Globus pallidus (tissue), 1 donor: Measurements from ENCODE around the gene DBX2.
"Not testable (repeated sequence)": the region's sequence is repeated elsewhere in the genome, so short reads cannot be mapped to it uniquely, and the experiment has no call there.

Source experiments
- DNase-seq: peaks from one replicate; pipeline ENCODE4 v3.0.0-alpha.2; 2015; ENCODE audit warnings: low spot score

Gene DBX2

GRCh38 chr12:45010059-45010458 is 40.8 kb downstream of the DBX2 start:
- no peak for DNase-seq

- DNase-seq, result no peak
Measured at GRCh38 chr12:45008211-45008610, 42.7 kb downstream of the DBX2 start.

GRCh38 chr12:44999355-44999754 is 51.5 kb downstream of the DBX2 start:
- DNase-seq, result no peak

GRCh38 chr12:44993161-44993560 is 57.7 kb downstream of the DBX2 start:
- DNase-seq, result no peak

GRCh38 chr12:44984863-44985262 is 66.0 kb downstream of the DBX2 start:
- not testable (repeated sequence) for DNase-seq

- DNase-seq, result no peak
Measured at GRCh38 chr12:44979918-44980317, 71.0 kb downstream of the DBX2 start.

- DNase-seq, result no peak
Measured at GRCh38 chr12:44976246-44976645, 74.7 kb downstream of the DBX2 start.

- no peak for DNase-seq
Measured at GRCh38 chr12:44972746-44973421, 78.0 kb downstream of the DBX2 start.

GRCh38 chr12:44968965-44969364 is 81.9 kb downstream of the DBX2 start:
- DNase-seq, result no peak
